Measurements from ENCODE around the gene NID1.

Gene NID1

DNA sequence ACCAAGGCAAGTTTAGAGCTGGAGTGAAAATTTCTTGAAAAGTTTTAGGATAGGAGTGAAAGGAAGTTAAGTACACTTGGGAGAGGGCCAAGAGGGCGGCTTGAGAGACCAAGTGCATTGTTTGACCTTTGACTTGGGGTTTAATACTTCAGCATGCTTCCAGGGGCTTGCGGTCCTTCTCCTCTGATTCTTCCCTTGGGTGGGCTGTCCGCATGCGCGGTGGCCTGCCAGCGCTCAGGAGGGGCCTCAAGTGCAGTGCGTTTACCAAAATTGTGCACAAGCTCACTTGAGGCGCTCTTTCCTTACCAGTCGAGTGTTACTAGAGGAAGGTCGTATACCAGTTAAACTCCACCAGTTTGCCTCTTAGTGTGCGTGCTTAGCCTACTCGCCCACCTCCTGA, 106.9 kb downstream of the NID1 start:
- no peak for DNase-seq (ENCODE audit: low read depth in 2 of 2)

DNA sequence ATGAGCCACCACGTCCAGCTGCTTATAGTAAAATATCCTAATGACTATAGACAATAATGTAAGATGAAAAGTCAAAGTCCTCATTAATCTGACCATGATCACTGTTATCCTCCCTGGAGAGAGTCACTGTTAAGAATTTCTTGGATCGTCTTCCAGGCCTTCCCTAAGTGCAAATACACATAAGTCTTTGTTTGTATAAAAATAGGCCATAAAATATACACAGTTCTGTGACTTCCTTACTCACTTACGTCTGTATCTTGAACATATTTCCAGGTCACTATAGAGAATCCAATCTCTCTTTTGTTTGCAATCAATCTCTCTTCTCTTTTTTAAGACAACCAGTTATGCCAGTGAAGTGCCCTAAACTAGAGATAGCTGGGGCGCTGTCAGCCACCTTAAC, 109.1 kb downstream of the NID1 start:
- no peak for DNase-seq (ENCODE audit: low read depth in 2 of 2)

DNA sequence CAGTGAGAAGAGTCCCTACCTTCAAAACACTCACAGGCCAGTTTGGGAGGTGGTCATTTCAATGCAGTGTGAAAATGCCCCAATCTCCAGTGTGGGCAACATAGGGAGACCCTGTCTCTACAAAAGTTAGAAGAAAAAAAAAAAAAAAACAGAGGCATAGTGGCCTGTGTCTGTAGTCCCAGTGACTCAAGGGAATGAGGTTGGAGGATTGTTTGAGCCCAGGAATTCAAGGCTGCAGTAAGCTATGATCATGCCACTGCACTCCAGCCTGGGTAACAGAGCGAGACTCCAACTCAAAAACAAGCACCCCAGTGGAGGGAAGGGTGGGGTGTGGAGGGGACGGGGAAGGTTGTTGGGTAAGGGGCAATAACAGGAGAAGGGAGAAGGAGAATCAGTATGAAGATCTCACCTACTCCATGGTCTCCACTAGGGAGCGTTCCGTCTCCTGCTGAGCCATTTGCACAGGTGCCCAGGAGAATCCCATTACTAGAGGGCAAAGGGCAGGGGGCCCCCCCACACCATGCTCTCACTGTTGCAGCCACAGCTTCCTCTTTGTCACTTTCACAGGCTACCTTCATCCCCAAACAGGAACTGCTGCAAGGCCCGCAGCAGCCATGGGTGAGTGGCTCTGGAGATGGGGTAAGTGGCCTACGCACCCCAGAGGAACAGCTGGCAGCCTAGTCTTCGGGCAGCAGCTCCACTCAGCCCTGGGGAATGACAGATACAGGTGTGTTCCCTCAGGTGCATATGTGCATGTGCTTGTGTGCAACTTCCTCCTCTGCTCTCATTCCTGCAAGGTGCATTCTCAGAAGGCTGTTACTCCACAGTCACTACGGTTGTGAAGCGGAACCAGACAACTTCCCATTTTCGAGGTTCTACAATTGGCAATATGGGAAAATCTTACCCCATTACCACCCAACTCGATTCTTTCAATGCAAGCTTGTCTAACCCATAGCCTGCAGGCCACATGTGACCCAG, 110.3 kb downstream of the NID1 start:
- DNase-seq (ENCODE audit: low read depth in 2 of 2): no peak

DNA sequence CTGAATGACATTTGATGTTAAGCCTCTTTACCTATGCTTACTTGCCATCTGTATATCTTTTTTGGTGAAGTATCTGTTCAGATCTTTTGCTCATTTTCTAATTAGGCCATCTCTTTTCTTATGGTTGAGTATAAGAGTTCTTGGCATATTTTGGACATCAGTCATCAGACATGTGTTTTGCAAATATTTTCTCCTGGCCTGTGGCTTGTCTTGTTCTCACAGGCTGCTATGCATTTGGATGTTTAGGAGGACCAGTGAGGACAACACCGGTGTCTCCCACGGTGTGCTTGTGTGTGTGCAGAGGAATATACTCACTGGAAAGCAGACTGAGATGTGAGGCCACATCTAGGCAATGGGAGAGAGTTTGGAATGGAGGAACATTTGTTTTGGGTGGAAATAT, 111.1 kb downstream of the NID1 start:
- no peak for DNase-seq (ENCODE audit: low read depth in 2 of 2)

DNA sequence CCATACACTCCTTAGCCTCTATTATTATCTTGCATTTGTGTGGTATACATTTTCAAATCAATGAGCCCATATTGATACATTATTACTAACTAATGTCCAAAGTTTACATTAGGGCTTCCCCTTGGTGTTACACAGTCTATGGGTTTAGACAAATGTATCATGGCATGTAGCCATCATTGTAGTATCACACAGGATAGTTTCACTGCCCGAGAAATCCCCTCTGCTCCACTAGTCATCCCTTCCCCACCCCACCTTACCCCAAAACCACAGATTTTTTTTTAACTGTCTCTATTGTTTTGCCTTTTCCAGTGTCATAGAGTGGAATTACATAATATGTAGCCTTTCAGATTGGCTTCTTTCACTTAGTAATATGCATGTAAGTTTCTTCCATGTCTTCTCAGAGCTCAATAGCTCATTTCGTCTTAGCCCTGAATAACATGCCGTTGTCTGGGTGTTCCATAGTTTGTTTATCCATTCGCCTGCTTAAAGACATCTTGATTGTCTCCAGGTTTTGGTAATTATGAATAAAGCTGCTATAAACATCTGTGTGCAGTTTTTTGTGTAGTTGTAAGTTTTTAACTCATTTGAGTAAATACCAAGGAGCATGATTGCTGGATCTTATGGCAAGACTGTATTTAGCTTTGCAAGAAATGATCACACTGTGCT, 111.8 kb downstream of the NID1 start:
- no peak for DNase-seq (ENCODE audit: low read depth in 2 of 2)

DNA sequence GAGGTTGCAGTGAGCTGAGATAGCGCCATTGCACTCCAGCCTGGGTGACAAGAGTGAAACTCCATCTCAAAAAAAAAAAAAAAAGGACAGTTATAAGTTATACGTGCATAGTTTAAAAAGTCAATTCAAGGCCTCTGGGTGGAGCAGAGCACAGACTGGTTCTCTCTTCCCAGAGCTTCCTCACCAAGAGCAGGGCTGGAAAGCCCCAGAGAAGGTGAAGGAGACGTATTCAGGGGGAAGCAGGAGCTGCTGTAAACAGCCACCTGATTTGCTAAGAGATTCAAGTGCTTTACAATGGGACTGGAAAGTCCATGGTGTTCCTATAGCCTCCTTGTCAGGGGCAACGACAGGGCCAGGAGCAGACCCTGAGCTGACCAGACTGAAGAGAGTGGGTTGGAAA, 113.2 kb downstream of the NID1 start:
- no peak for DNase-seq (ENCODE audit: low read depth in 2 of 2)

DNA sequence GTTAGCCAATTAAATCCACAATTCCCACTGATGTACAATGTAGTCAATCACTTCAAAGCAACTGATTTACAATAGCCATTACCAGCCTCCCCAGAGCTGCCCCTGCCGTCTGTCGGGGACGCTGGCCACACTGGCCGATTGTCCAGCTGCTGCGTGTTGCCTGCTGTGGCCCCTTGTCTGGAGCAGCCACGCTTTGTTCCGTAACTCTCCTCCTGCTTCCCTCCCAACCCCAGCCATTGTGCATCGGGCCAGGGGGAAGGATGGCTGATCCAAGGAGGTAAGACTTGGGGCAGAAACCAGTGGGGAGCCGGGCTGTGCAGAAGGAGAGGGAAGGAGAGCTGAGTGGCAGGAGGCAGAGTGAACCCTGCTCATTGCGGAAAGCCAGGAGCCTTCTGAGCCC, 114.6 kb downstream of the NID1 start:
- no peak for DNase-seq (ENCODE audit: low read depth in 2 of 2)

DNA sequence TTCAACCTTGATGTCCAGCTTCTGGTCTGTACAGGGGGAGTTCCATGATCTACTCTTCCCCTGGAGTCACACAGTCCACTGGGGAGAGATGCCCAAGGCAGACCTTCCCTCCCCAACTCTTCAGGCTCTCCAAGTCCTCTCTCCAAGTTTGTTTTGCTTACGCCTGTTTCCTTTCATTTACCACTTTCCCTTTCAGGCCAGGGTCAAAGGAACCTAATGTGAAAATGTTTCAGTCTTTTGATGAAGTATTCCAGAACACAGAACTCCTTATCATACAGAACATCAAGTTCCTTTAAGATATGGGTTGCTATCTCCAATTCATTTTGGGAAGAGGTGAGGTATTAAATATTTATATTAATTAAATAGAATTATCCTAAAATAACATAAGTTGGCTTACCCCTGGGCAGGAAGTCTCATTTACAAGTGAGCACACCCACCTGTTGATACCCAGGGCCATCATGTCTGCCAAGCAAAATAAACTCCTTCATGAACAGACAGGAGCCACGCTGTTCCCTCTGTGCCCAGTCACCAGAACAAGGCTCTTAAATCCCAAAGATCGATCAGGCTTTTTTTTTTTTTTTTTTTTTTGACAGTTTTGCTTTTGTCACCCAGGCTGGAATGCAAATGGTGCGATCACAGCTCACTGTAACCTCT, 116.0 kb downstream of the NID1 start:
- DNase-seq (ENCODE audit: low read depth in 2 of 2): no peak

DNA sequence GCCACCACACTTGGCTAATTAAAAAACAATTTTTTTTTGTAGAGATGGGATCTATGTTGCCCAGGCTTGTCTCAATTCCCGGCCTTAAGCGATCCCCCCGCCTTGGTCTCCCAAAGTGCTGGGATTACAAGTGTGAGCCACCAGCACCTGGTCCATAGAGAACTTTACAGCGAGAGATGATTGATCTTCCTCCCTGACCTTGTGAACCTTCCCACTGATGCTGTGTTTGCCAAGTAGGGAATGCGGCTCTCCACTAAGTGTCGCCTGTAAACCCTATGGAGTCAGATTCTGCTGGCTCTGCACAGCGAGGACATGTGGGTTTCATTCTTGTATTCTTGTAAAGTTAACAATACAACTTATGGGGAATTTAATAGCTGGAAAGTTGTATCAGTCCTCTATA, 116.9 kb downstream of the NID1 start:
- no peak for DNase-seq (ENCODE audit: low read depth in 2 of 2)

DNA sequence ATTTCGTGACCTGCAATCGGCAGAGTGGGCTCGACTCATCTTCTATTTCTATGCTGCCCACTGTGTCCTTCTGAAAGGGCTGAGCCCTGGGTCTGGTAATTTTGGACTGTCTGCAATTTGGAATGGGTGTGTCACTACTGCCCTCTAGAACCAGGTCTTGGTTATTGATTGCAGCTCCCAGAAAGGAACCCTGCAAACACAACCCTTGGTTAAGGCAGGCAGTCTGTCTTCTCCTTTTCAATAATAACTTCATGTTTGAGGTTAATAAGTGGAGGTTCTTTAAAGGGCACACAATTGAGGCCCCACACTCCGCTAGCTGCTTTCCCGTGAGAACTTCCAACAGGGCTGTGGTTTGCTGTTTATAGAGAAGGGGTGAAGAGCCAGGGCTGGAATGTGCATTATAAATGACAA, 118.3 kb downstream of the NID1 start:
- DNase-seq (ENCODE audit: low read depth in 2 of 2): no peak

DNA sequence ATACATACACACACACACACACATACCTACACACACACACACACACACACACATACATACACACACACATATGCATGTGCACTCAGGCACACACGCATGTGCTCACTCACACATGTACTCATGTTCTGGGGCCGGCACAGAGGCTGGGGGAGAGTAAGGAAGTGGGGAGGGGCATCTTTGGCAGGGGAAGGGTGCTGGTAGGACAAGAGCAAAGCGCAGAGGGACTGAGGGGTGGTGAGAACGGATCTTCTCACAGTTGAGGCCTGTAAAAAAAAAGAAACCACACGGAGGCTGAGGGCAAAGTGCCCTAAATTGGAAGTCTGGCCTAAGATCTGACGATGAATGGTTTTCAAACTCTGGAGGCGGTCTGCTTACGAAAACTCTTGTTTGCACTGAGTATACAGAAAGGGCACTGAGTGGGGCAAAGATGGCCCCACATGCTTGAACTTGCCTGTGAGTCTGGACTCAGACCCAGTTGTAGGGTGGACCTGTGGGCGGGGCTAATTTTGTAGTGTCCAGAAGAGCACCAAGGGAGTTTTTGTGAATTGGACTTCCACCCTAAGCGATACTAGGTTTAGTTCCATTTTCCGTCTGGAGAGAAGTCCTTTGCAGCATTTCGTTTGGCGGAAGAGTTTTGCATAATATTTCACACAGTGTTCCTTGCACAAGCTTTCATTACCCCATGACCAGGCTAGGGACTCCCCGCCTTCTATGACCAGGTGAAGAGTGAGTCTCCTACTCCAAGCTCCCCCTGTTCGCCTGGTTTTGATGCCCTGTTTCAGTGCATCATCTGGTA, 118.9 kb downstream of the NID1 start:
- no peak for DNase-seq (ENCODE audit: low read depth in 2 of 2)

DNA sequence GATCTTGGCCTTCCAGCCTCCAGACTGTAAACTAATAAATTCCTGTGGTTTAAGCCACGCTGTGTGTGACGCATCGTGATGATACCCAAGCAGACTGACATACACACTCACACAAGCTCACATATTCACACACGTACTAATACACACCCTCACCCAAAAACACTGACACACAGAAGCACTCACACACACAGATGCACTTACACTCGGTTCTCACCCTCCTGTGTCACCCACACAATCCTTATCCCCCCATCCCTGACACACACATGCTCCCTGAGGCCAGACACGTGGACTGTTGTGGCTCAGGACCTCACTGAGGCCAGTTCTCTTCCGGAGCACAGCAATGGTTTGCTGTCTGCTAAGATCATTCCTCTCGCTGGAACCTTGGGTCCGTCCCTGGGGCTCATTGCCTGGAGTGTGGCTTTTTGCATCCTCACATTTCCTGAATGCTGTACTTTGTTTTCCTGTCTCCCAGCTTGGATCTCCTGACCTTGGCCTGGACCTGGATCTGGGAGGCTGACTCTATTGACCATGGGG, 121.2 kb downstream of the NID1 start:
- DNase-seq (ENCODE audit: low read depth in 2 of 2): no peak

DNA sequence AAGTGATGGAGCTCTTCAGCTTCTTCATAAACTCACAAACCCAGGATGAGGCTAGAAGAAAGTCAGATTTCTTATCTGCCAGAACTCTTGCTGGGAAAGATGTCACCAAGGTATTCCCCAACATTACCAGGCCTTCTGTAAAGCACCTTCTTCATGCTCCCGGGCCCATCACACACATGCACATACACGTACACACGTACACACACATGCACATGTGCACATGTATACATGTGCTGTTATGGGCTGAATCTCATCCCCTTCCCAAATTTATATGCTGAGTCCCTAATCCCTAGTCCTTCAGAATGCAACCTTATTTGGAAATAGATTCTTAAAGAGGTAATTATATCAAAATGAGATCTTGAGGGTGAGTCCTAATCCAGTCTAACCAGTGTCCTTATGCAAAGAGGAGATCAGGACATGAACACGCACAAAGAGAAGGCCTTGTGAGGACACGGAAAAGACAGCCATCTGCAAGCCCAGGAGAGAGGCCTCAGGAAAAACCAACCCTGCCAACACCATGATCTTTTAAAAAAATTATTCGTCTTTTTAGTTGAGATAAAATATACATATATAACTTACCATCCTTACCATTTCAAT, 121.8 kb downstream of the NID1 start:
- no peak for DNase-seq (ENCODE audit: low read depth in 2 of 2)

DNA sequence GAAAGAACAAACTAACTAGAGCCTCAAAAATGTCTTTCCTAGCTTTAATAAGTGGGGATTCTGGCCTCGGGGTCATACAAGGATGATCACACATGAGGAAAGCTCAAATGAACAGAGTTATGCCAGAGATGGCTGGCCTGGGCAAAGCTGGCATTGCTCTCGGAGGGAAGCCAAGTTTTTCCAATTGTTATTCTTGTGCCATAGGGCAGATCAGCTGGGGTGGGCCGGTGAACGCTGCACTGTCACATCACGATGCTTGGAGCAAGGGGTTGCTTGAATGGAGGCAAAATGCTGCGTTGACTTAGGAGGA, 122.3 kb downstream of the NID1 start:
- DNase-seq (ENCODE audit: low read depth in 2 of 2): no peak

DNA sequence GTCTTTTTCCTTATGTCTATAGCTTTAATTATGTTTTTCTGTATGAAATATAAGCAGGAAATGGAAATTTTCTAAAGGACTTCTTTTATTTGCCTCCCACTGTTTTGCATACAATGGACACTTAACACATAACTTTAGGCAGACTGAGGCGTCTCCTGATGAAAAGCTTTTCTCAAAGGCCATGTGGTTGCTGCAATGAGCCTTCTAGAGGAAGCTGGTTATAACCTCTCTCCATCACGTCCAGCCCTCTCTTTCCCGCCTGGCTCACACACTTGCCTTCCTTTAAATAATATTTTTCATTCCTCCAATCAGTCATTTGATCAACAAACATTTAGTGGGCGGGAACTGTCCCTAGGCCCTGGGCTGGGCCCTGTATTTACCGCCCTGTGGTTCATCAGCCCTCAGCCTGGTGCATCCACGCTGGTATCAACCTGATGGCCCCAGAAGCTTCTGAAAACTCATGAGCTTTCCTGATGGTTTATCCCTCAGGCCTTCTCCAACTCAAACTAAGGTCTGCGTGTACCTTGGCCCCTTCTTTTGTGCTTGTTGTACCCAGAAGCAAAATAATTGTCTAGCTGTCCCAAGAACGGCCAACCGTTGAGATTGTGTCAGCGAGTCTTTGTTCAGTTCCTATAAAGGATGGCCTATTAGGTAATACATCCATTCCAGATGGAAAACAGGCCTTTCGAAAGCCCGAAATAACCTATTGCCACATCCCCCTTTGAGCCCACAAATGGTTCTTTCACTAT, 122.8 kb downstream of the NID1 start:
- DNase-seq (ENCODE audit: low read depth in 2 of 2): no peak

DNA sequence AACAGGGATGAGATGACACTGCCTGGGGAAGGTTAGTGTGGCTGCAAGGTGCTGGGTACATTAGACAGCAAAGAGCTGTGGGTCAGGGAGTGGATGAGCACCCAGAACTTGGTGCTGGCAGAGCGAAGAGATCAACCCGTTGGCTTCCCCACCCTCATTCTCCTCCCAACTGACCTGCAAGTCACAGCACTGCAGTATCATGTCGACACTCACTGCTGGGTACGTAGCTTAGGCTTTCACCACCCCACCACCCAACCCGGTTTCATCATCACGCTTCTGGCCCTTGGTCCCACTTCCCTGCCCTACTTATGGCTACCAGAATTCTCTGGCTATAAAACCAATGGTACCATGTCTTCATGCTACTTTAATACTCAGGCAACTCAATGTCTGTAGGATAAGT, 124.6 kb downstream of the NID1 start:
- no peak for DNase-seq (ENCODE audit: low read depth in 2 of 2)

DNA sequence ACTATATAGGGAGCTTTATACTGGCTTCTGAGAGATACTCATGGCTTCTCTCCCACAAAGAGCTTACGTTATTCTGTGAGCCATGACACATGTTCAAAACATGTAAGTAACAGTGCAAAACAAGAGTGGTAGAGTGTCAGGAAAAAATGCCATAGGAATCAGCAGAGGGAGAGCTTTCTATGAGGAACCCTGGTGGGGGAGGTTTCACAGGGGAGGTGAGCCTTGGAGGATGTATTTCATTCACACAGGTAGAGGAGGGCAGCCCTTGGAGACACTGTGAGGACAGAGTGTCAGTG, 125.5 kb downstream of the NID1 start:
- DNase-seq (ENCODE audit: low read depth in 2 of 2): no peak

DNA sequence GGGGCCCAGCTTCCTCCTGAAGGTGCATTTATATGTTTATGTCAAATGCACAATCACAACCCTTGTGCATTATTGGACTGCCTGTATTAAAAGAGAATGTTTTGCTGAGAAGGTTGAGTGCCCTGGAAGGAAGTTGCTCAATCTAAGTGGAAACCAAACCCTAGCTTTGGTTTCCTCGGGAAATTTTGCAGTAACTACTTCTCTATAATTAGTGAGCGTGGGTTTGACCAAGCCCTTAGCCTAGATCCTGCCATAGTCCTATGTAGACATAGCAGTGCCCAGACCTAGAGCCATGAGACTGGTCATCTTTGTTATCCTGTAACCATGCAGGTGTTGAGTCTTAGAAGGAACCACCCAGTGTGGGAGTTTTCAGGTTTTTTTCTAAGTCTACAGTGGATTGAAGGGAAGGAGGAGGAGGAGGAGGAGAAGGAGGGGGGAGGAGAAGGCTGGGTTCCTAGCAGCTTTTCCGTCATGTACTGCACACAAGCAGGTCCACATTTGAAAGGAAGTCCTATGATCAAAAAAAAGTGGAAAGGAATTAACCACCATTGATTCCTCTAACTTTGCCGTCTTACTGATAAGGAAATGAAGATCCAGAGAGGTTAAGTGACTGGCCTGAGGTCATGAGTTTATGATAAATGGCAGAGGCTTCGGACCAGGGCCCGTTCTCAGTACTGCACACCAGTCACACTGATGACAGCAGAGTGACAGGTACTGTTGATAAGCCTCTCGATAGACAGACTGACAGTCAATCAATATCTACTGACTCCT, 126.0 kb downstream of the NID1 start:
- no peak for DNase-seq (ENCODE audit: low read depth in 2 of 2)

DNA sequence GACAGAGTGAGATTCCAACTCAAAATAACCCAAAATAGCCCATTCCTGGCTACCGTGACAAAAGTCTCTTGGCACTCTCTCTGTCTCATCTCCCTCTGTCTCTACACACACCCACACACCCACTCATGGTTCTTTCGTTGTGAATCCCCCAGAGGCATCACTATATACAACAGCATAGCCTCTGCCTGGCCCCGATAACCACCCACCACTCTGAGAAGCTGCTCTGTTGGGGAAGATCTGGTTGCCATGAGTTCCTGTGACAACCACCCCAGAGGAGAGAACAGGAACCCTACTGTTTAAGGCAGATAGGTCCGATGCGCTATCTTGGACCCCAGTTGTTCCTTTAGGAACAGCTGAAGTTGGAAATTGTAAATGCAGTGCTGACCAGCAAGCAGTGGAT, 127.8 kb downstream of the NID1 start:
- DNase-seq (ENCODE audit: low read depth in 2 of 2): no peak

Measured in stimulated activated CD4-positive, alpha-beta T cell treated with anti-CD3 and anti-CD28 coated beads, Interleukin-12 subunit alpha, Interleukin-12 subunit beta, amount 100 ng/mL, for 24 hours (primary cell).